GM23248 (cell line): ENCODE data around the gene IGF2. TPM values are rescaled to one million over a fixed set of nuclear protein-coding genes. Genes with fewer than 3 reads are reported as not detected.

Source experiments
- DNase-seq: peaks from one replicate; pipeline ENCODE4 v3.0.0-alpha.2; 2015
- H2AFZ ChIP-seq: fragments of 200-600 bp; sonication (generic); 2 replicates; pipeline ENCODE4 v1.6.1; 2016; ENCODE audit warnings: antibody characterized with exemption
- H3F3A ChIP-seq: fragments of 200-600 bp; sonication (generic); 2 replicates; pipeline ENCODE4 v1.6.1; 2016; ENCODE audit warnings: mild to moderate bottlenecking, antibody characterized with exemption, mixed run types; ENCODE audit not compliant: insufficient read depth
- H3K27ac ChIP-seq: fragments of 200-600 bp; sonication (generic); 2 replicates; pipeline ENCODE4 v1.5.1; 2016; ENCODE audit warnings: mild to moderate bottlenecking
- H3K27me3 ChIP-seq: fragments of 200-600 bp; sonication (generic); replicated peaks from 2 replicates; pipeline ENCODE4 v1.6.1; 2016; ENCODE audit warnings: mild to moderate bottlenecking; ENCODE audit not compliant: insufficient read depth
- H3K36me3 ChIP-seq: fragments of 200-600 bp; sonication (generic); 2 replicates; pipeline ENCODE4 v1.6.1; 2016; ENCODE audit warnings: low read depth, mild to moderate bottlenecking
- H3K4me1 ChIP-seq: fragments of 200-600 bp; sonication (generic); 2 replicates; pipeline ENCODE4 v1.6.1; 2016; ENCODE audit warnings: mild to moderate bottlenecking; ENCODE audit not compliant: insufficient read depth
- H3K4me2 ChIP-seq: fragments of 200-600 bp; sonication (generic); one replicate; pipeline ENCODE4 v1.6.1; 2016; ENCODE audit warnings: mild to moderate bottlenecking; ENCODE audit not compliant: unreplicated experiment
- H3K4me3 ChIP-seq: fragments of 200-600 bp; sonication (generic); 2 replicates; pipeline ENCODE4 v1.5.1; 2016; ENCODE audit warnings: mild to moderate bottlenecking
- H3K79me2 ChIP-seq: fragments of 200-600 bp; sonication (generic); 2 replicates; pipeline ENCODE4 v1.6.1; 2016; ENCODE audit warnings: mild to moderate bottlenecking; ENCODE audit not compliant: insufficient read depth
- H3K9ac ChIP-seq: fragments of 200-600 bp; sonication (generic); 2 replicates; pipeline ENCODE4 v1.6.1; 2016; ENCODE audit warnings: mild to moderate bottlenecking
- H3K9me2 ChIP-seq: fragments of 200-600 bp; sonication (generic); 2 replicates; pipeline ENCODE4 v1.6.1; 2016; ENCODE audit warnings: mixed run types, mild to moderate bottlenecking, moderate library complexity; ENCODE audit not compliant: insufficient read depth
- H3K9me3 ChIP-seq: fragments of 200-600 bp; sonication (generic); one replicate; pipeline ENCODE4 v1.6.1; 2017; ENCODE audit warnings: low read depth
- H4K20me1 ChIP-seq: fragments of 200-600 bp; sonication (generic); 2 replicates; pipeline ENCODE4 v1.6.0; 2016; ENCODE audit not compliant: insufficient read depth
- EZH2 ChIP-seq: fragments of 200-600 bp; sonication (generic); IDR thresholded peaks from 2 replicates; pipeline ENCODE4 v1.6.1; 2018; ENCODE audit warnings: antibody characterized with exemption, mild to moderate bottlenecking; ENCODE audit not compliant: insufficient read depth, poor library complexity, severe bottlenecking
- EZH2phosphoT487 ChIP-seq: fragments of 200-600 bp; sonication (generic); IDR thresholded peaks from 2 replicates; pipeline ENCODE4 v1.6.1; 2018; ENCODE audit warnings: antibody characterized with exemption, moderate library complexity, mild to moderate bottlenecking, low read depth; ENCODE audit not compliant: insufficient read depth
- WGBS, 2 experiments: methylation state at CpG; one replicate each; pipeline ENCODE4 v1.1.6; 2015 to 2017; ENCODE audit warnings: low lambda C conversion rate in 2 of 2, low coverage in 1 of 2; ENCODE audit errors: missing lambda C conversion rate in 2 of 2; 5-methylcytosine and 5-hydroxymethylcytosine counted together
- in situ Hi-C: fragments of 300-500 bp; cut with MboI; formaldehyde crosslinking; loops from 2 replicates; pipeline ENCODE4 v1.15.0; 2020
- polyA plus RNA-seq: library from polyadenylated mRNA; unstranded; fragments of >200 nt; fragmentation: Nextera tagmentation; extraction: Ambion mirVana; gene quantifications from 2 replicates; pipeline ENCODE4 v1.2.1, GENCODE V29; 2016
- total RNA-seq: library from RNA; depleted of rRNA; stranded (reverse); fragments of >200 nt; shearing (Covaris generic); gene quantifications from 2 replicates; pipeline ENCODE4 v1.2.3, GENCODE V29; 2014

Gene IGF2
- total and polyA plus RNA-seq, 2 experiments from 2014 or later = 0.06 TPM; not detected in 1

DNA sequence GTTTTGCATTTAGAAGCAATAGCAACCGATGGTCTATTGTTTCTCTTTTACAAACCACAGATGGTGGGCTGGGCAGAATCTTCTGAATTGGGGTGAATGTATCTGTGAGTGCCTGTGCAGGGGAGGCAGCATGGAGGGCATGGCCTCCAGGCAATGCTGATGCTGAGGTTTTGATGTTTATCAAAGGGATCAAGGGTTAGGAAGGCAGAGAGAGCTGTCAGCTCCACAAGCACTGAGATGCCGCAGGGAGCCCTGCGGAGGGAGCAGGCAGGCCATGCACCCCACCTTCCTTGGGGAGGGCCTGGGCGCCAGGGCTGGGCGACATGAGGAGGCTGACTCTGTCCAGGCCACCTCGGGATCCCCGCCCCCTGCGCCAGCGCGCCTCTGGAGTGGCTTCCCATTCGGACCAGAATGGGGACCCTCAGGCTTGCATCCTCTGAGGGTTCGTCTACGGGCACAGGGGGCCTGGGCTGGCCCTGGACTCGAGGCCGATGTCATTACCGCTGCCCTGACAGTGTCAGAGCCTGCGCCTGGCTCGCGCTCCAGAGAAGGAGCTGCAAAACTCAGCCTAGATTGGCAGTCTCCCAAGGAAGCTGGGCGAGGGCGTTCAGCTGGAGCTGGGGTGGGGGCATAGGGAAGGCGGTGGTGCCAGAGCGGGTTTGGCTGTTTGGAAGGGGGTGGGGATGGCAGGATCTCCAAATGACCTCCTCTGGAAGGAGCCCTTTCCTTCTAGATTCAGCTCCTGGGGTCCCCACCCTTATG, 46.3 kb upstream of the IGF2 start:
- Histone ChIP-seq H2AFZ (no peak overlapping the region), H3K4me3 (no peak overlapping the region), H3K4me2 (no peak overlapping the region), H3K9ac (no peak overlapping the region), H3F3A (no peaks in the 10 kb centered on the region), H3K79me2 (no peaks in the 10 kb centered on the region), H3K27me3 (peaks cover 39% of the 10 kb centered on the region), H4K20me1 (no peaks in the 10 kb centered on the region), H3K9me2 (no peaks in the 10 kb centered on the region), H3K36me3 (no peaks in the 10 kb centered on the region), H3K4me1 (no peaks in the 10 kb centered on the region), H3K27ac (no peak overlapping the region), H3K9me3 (no peaks in the 10 kb centered on the region)
- DNase-seq = no peak
- 46 to 50% methylated on average over 23 of the region's 23 CpGs for WGBS, 2 experiments
- TF ChIP-seq EZH2phosphoT487 (no peak), EZH2 (no peak)
- in situ Hi-C loops = loop anchor here (25.0 kb wide), 2 partner anchors 102 to 702 kb away; partner anchors contain the start of gene CDKN1C

DNA sequence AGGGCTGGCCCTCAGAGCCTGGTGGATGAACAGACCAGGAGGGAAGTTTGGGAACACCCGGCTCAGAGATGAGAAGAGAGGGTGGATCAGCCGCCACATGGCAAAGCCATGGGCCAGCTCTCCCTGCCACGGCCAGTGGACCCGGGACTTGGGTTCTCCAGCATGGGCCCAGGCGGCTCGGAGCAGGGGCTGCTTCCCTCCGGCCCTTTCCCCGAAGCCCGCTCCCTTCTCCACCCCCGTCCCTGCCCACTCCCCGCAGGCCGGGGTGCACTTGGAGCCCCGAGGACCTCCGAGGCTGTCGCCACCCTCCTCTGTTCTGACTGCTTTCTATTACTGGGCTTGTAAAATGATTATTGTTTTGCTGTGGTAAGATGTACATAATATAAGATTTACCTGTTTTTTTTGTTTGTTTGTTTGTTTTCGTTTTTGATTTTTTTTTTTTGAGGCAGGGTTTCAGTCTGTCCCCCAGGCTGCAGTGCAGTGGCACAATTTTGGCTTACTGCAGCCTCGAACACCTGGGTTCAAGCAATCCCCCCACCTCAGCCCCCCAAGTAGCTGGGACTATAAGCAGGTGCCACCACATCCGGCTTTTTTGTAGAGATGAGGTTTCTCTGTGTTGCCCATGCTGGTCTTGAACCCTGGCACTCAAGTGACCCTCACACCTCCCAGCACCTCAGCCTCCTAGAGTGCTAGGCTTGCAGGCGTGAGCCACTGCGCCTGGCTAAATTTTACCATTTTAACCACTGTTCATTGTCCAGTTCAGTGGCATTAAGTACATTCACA, 43.7 kb upstream of the IGF2 start:
- no peaks in the 10 kb centered on the region for H3K9me3 ChIP-seq
- peaks cover 8% of the 10 kb centered on the region; the same call in 1 of the 2 replicates for H3K4me1 ChIP-seq
- 40 to 48% methylated on average over 14 to 20 of the region's 20 CpGs for WGBS, 2 experiments
- no peaks in the 10 kb centered on the region for H3K9me2 ChIP-seq
- no peak overlapping the region for H3K4me2 ChIP-seq
- no peak for TF ChIP-seq EZH2phosphoT487
- no peak for TF ChIP-seq EZH2
- no peak overlapping the region for H3K27ac ChIP-seq
- H3K27me3 ChIP-seq = peaks cover 38% of the 10 kb centered on the region
- H3K79me2 ChIP-seq = no peaks in the 10 kb centered on the region
- no peak overlapping the region for H2AFZ ChIP-seq
- in situ Hi-C loops = loop anchor here (25.0 kb wide), 2 partner anchors 104 to 704 kb away; partner anchors contain the start of gene CDKN1C
- no peak overlapping the region for H3K4me3 ChIP-seq
- H3K36me3 ChIP-seq = no peaks in the 10 kb centered on the region
- H3K9ac ChIP-seq = no peak overlapping the region
- no peaks in the 10 kb centered on the region for H3F3A ChIP-seq
- DNase-seq = no peak
- no peaks in the 10 kb centered on the region for H4K20me1 ChIP-seq

DNA sequence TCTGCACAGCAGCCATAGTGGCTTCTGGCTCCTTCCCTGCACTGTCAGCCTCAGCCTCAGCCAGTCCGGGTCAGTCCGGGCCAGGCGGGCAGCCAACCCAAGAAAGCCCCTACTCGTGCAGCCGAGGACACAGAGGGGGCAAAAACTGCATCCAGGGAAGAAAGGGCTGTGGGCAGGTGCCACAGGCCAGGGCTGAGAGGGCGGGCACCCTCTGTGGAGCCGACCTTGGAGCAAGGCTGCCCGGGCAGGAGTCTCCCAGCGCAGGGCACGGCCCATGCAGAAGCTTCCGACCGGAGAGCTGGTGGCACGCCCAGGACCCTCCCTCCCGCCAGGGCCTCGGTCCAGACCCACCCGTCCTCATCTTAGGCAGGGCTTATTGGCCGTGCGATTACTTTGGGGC, 42.9 kb upstream of the IGF2 start:
- in situ Hi-C loops = loop anchor here (25.0 kb wide), 2 partner anchors 105 to 705 kb away; partner anchors contain the start of gene CDKN1C

DNA sequence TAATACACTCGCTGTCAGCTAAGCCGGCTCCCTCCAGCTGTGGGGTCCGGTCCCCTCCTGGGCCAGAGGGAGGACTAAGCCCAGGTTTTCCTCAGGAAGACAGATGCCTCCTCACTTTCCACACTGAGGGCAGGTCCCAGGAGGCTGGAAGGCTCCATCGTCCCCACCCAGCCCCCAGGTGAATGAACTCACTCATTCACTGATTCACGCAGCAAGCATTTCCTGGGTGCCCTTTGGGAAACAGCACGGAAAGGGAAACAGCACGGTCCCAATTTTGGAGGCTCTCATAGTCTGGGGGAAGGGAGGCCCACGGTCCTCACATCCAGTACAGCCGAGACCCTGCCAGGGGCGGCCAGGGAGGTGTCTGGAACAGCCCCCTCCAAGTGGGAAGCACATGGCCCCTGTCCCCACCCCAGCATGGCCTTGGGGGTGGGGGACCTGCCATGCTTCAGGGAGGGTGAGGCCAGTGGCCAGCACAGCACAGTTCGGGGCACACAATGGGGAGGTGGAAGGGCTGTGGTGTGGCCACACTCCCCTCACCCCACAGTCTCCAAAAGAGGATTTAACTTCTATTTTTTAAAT, 41.7 kb upstream of the IGF2 start:
- no peak for TF ChIP-seq EZH2
- TF ChIP-seq EZH2phosphoT487 = no peak
- no peaks in the 10 kb centered on the region for H4K20me1 ChIP-seq
- H3K36me3 ChIP-seq = no peaks in the 10 kb centered on the region
- peaks cover 8% of the 10 kb centered on the region; the same call in 1 of the 2 replicates for H3K4me1 ChIP-seq
- H3K4me2 ChIP-seq = no peak overlapping the region
- H3K27ac ChIP-seq = no peak overlapping the region
- no peak overlapping the region for H3K9ac ChIP-seq
- no peaks in the 10 kb centered on the region for H3F3A ChIP-seq
- H3K79me2 ChIP-seq = no peaks in the 10 kb centered on the region
- WGBS, 2 experiments = 51 to 63% methylated on average over 11 of the region's 11 CpGs
- H3K9me2 ChIP-seq = no peaks in the 10 kb centered on the region
- no peak overlapping the region for H2AFZ ChIP-seq
- no peak for DNase-seq
- in situ Hi-C loops = loop anchor here (25.0 kb wide), 2 partner anchors 106 to 706 kb away; partner anchors contain the start of gene CDKN1C
- no peaks in the 10 kb centered on the region for H3K9me3 ChIP-seq
- no peak overlapping the region for H3K4me3 ChIP-seq
- peaks cover 31% of the 10 kb centered on the region for H3K27me3 ChIP-seq

More for the DNA sequence above, 42.9 kb upstream of the IGF2 start:
- H3K9me3 ChIP-seq = no peaks in the 10 kb centered on the region
- peaks cover 8% of the 10 kb centered on the region; the same call in 1 of the 2 replicates for H3K4me1 ChIP-seq
- H3K27me3 ChIP-seq = peaks cover 38% of the 10 kb centered on the region
- H3F3A ChIP-seq = no peaks in the 10 kb centered on the region
- H3K9me2 ChIP-seq = no peaks in the 10 kb centered on the region
- H3K36me3 ChIP-seq = no peaks in the 10 kb centered on the region
- no peak overlapping the region for H3K4me2 ChIP-seq
- H2AFZ ChIP-seq = no peak overlapping the region
- H3K79me2 ChIP-seq = no peaks in the 10 kb centered on the region
- TF ChIP-seq EZH2 (no peak), EZH2phosphoT487 (no peak)
- H4K20me1 ChIP-seq = no peaks in the 10 kb centered on the region
- WGBS, 2 experiments = 44 to 60% methylated on average over 15 to 16 of the region's 18 CpGs
- no peak for DNase-seq
- H3K4me3 ChIP-seq = no peak overlapping the region
- no peak overlapping the region for H3K27ac ChIP-seq
- no peak overlapping the region for H3K9ac ChIP-seq
